Activated T-cell treated with anti-CD3 and anti-CD28 coated beads for 1 hour (primary cell): ENCODE data around the gene MEN1.

Experiments used
- DNase-seq: peaks from one replicate; pipeline ENCODE4 v3.0.0-alpha.2; 2020; ENCODE audit warnings: low read depth

Gene MEN1

GRCh38 chr11:64801561-64802369, 8.6 kb downstream of the MEN1 start:
- DNase-seq = no peak

- DNase-seq = no peak
Measured at GRCh38 chr11:64801158-64801464, 9.2 kb downstream of the MEN1 start.

DNA sequence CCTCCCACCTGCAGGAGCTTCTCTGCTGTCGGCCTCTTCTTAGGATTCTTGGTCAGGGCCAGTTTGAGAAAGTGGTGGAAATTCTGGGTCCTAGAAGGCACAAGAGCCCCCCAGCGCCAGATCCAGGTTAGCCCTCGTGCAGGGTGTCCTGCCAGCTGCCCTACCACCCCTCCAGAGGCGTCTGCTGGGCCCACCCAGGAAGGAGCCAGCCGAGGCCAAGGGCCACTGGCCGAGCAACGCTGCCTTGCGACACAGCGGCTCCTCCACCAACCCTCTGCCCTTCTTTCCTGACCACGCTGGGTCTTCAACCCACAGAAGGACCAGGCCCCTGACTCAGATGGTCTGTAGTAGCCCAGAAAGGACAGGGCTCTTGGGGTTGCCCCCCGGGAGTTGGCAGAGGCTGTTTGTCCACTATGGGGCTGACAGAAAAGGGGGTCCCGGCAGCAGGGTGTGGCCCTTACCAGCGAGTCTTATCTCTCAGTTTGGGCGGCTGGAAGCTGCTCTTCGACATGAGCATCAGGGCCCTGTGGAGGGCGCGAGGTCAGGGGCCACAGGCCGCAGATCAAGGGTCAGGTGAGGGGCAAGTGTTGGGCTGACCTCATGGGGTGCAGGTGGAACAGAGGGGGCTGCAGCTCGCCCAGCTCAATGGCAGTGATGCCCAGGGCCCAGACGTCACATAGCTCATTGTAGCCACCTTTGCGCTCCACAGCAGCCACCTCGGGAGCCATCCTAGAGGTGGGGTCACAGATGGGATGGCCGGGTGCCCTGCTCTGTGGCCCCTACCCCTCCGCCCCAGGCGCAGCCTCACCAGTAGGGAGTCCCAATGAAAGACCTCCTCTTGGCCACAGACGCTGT, 9.8 kb downstream of the MEN1 start:
- DNase-seq = no peak

- no peak for DNase-seq
Measured at GRCh38 chr11:64799623-64800302, 10.6 kb downstream of the MEN1 start.

GRCh38 chr11:64799256-64799622, 11.1 kb downstream of the MEN1 start:
- DNase-seq = no peak

GRCh38 chr11:64796757-64797541, 13.4 kb downstream of the MEN1 start:
- DNase-seq = no peak

DNA sequence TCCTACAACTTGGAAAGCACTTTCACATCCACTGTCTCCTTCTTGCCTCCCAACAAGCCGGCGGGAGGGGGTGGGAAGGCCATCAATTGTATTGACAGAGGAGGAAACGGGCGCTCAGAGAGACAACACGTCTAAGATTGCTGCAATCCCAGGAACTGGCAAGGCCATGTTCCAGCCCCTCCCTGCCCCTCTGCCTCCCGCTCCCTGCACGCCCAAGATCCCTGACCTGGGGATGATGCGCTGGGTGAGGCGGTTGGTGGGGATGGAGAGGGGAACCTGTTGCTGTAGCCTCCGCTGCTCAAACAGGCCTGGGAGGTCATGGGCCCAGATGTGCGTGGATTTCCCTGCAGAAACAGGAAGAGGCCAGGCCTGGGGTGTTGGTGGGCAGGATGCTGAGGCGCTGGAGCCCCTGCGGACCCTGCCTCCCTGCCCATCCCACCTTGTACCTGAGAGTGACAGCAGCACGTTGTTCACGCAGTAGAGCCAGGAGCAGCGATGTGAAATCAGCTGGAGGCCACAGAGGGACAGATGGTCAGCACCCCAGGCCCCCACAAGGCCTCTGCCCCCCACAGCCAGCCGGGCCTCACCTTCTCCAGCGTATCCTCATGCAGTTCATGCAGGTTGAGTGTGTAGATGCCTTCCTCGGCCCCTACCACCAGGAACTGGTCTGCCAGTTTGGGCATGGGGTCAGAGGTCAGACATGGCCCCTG, 14.1 kb downstream of the MEN1 start:
- no peak for DNase-seq

DNA sequence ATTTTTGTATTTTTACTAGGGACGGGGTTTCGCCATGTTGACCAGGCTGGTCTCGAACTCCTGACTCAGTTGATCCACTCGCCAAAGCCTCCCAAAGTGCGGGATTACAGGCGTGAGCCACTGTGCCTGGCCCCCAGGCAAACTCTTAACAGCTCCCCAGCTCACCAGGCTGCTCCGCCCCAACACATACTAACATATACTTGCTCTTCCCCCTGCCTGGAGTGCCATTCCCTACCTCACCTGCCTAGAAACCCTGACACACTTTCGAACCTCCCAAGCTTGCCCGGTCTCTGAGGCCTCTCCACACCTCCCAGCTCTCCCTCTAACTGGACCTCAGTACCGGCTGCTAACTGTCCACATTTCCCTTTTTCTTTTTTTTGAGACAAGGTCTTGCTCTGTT, 15.8 kb downstream of the MEN1 start:
- no peak for DNase-seq

- no peak for DNase-seq
Measured at GRCh38 chr11:64793271-64794160, 16.8 kb downstream of the MEN1 start.

GRCh38 chr11:64792482-64792881, 17.9 kb downstream of the MEN1 start:
- no peak for DNase-seq

- DNase-seq = no peak
Measured at GRCh38 chr11:64791781-64792291, 18.5 kb downstream of the MEN1 start.

- no peak for DNase-seq
Measured at GRCh38 chr11:64790205-64791095, 19.9 kb downstream of the MEN1 start.

DNA sequence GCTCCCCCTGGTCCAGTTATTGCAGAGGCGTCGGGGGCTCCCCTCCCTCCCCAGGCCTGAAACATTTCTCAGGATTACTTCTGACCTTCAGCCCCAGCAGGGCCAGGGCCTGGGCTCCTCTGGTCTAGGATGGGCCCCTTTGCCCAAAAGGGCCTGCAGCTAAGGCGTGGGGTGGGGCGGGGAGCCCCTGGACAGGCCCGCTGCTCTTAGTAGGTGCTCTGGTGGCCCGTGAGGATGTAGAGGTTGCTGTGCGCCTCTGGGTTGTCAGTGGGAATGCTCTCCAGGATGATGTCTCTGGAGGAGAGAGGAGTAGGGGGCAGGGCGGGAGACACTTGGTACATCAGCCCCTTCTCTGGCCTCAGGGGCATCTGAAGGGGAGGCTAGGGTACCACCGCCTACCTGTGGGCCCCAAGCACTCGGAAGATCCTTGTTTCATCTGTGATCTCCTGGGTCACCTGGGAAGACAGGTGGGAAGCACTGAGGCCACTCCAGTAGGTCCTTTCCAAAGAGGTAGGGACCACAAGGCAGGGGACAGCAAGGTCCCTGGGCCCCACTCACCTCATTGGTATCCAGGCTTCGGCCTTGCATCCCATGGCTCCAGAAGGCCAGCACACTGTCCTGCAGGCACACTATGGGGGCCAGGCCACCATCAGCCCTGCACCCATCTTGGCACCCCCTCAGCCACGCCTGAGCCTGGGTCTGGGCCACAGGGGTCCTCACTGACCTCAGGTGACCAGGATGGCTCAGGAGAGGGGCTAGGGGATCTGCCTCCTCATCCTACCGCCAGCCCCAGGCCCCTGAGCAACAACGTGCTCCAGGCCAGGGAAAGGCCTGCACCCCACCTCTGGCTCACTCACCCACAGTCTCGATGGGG, 20.8 kb downstream of the MEN1 start:
- no peak for DNase-seq

- no peak for DNase-seq
Measured at GRCh38 chr11:64788321-64789215, 21.8 kb downstream of the MEN1 start.

DNA sequence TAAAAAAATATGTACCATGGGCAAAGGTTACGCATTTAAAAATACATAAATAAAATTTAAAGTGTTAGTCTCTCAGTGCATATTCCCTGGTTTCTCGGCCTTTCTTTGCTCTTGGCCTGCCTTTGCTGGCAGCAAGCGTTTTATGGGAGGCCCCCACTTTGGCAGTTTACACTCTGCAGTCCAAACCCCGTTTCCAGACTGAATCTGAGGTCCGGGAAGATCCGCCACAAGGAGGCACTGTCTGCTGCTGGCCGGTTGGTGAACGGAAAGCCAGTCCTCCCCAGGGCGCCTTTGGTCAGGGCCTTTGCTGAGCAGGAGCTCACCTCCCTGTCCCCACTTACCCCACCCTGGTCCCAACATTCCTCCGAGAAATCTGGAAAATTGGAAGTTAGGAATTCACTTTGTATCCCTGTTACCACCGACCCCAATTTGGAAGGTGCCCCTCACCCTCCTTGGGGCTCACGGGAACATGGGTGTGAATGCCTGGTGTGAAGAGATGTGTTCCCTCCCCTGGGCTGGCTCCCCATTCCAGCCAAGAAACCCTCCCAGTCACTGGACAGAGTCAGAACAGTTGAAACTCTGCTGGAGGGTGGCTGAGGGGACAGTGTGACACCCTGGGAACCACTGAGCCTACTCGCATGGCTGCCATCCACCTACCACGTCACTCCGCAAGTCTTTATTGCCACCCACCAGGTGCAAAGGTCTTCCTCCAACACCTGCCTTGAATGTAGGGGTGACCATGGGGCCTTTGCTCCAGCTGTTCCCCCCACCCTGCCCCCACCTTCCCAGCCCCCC, 22.6 kb downstream of the MEN1 start:
- peak; percentile 51 for DNase-seq

GRCh38 chr11:64786308-64786707, 24.0 kb downstream of the MEN1 start:
- DNase-seq = no peak
